Neural progenitor cell (in vitro differentiated cells): ENCODE measurements around the gene TDRD9. TPM values are rescaled to one million over a fixed set of nuclear protein-coding genes. Genes with fewer than 3 reads are reported as not detected.

Source experiments
- DNase-seq: peaks from one replicate; pipeline ENCODE4 v3.0.0-alpha.2; 2016; ENCODE audit warnings: low spot score
- H2AFZ ChIP-seq: fragments of 200-600 bp; sonication (generic); replicated peaks from 2 replicates; pipeline ENCODE4 v1.6.1; 2016; ENCODE audit warnings: antibody characterized with exemption
- H3F3A ChIP-seq: fragments of 200-600 bp; sonication (generic); 2 replicates; pipeline ENCODE4 v1.6.1; 2016; ENCODE audit warnings: antibody characterized with exemption, low read depth
- H3K27ac ChIP-seq: fragments of 200-600 bp; sonication (generic); 2 replicates; pipeline ENCODE4 v1.5.1; 2016; ENCODE audit warnings: mild to moderate bottlenecking
- H3K27me3 ChIP-seq: fragments of 200-600 bp; sonication (generic); 2 replicates; pipeline ENCODE4 v1.6.1; 2016; ENCODE audit warnings: mild to moderate bottlenecking, moderate library complexity
- H3K36me3 ChIP-seq: fragments of 200-600 bp; sonication (generic); 2 replicates; pipeline ENCODE4 v1.5.1; 2016
- H3K4me1 ChIP-seq: fragments of 200-600 bp; sonication (generic); 2 replicates; pipeline ENCODE4 v1.6.1; 2016; ENCODE audit warnings: mixed run types
- H3K4me2 ChIP-seq: fragments of 200-600 bp; sonication (generic); 2 replicates; pipeline ENCODE4 v1.6.1; 2016
- H3K4me3 ChIP-seq: fragments of 200-600 bp; sonication (generic); 2 replicates; pipeline ENCODE4 v1.5.1; 2016
- H3K79me2 ChIP-seq: fragments of 200-600 bp; sonication (generic); 2 replicates; pipeline ENCODE4 v1.6.1; 2016; ENCODE audit warnings: low read depth
- H3K9ac ChIP-seq: fragments of 200-600 bp; sonication (generic); 2 replicates; pipeline ENCODE4 v1.6.1; 2016
- H3K9me3 ChIP-seq: fragments of 200-600 bp; sonication (generic); 2 replicates; pipeline ENCODE4 v1.5.1; 2016; ENCODE audit warnings: low read depth
- H4K20me1 ChIP-seq: fragments of 200-600 bp; sonication (generic); 2 replicates; pipeline ENCODE4 v1.6.1; 2016; ENCODE audit warnings: low read depth
- H3K27ac Mint-ChIP-seq: 3 replicates; pipeline ENCODE4 v1.8.0; 2021; ENCODE audit warnings: mixed read lengths
- H3K27me3 Mint-ChIP-seq: 2 replicates; pipeline ENCODE4 v1.8.0; 2022; ENCODE audit warnings: low read depth, mild to moderate bottlenecking, inconsistent platforms, moderate library complexity, mixed read lengths; ENCODE audit not compliant: insufficient read depth
- H3K36me3 Mint-ChIP-seq: 3 replicates; pipeline ENCODE4 v1.8.0; 2021; ENCODE audit warnings: mixed read lengths
- H3K4me1 Mint-ChIP-seq: 3 replicates; pipeline ENCODE4 v1.8.0; 2021; ENCODE audit warnings: mixed read lengths
- H3K4me3 Mint-ChIP-seq: 3 replicates; pipeline ENCODE4 v1.8.0; 2021; ENCODE audit warnings: mild to moderate bottlenecking, moderate library complexity, mixed read lengths
- H3K9me3 Mint-ChIP-seq: 3 replicates; pipeline ENCODE4 v1.8.0; 2020; ENCODE audit warnings: mixed read lengths
- EZH2 ChIP-seq: fragments of 200-600 bp; sonication (generic); IDR thresholded peaks from 2 replicates; pipeline ENCODE4 v1.6.1; 2017; ENCODE audit warnings: antibody characterized with exemption, mild to moderate bottlenecking, moderate library complexity
- EZH2phosphoT487 ChIP-seq: fragments of 200-600 bp; sonication (generic); IDR thresholded peaks from 2 replicates; pipeline ENCODE4 v1.6.1; 2017; ENCODE audit warnings: antibody characterized with exemption
- total RNA-seq: library from RNA; depleted of rRNA; stranded (reverse); fragments of >200 nt; gene quantifications from 2 replicates; pipeline ENCODE4 v1.2.3, GENCODE V29; 2015; ENCODE audit warnings: low replicate concordance
- TF ChIP-seq, protein P1 (sequence below): fragments of 200-600 bp; sonication (generic); IDR thresholded peaks from 2 replicates; pipeline ENCODE4 v1.5.1; 2017; ENCODE audit warnings: antibody characterized with exemption, mild to moderate bottlenecking

Gene TDRD9
- total RNA-seq, 1 donor from 2014 or later: not detected

DNA sequence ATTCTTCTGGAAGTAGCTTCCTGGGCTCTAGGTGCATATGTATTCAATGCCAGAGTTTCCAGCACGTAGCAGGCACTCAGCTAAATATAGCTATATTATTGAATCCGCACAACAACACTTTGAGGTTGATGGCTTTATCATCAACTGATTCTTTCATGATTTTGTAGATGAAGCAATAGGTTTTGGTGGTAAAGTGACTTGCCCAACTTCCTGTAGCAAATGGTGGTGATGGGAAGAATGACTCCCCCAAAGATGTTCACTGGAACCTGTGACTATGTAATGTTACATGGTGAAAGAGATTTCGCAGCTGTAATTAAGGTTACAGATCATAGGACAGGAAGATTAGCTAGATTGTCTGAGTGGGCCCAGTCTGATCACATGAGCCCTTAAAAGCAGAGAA lies 3.2 kb downstream of the TDRD9 start:
- H3K79me2 ChIP-seq: no peaks in the 10 kb centered on the region
- H3K9ac ChIP-seq: no peak overlapping the region
- H3K27ac ChIP-seq: no peak overlapping the region
- Mint-ChIP-seq H3K4me3 (no peak overlapping the region), H3K4me1 (no peaks in the 10 kb centered on the region), H3K36me3 (no peaks in the 10 kb centered on the region), H3K9me3 (peaks cover 3% of the 10 kb centered on the region), H3K27ac (no peak overlapping the region), H3K27me3 (peaks cover 5% of the 10 kb centered on the region)
- H3K9me3 ChIP-seq: no peaks in the 10 kb centered on the region
- no peak overlapping the region for H3K4me3 ChIP-seq
- no peaks in the 10 kb centered on the region for H3F3A ChIP-seq
- DNase-seq: no peak
- no peak overlapping the region for H3K4me2 ChIP-seq
- no peak overlapping the region for H2AFZ ChIP-seq
- H4K20me1 ChIP-seq: no peaks in the 10 kb centered on the region
- TF ChIP-seq EZH2phosphoT487 (no peak), EZH2 (no peak)
- TF ChIP-seq, protein P1, sequence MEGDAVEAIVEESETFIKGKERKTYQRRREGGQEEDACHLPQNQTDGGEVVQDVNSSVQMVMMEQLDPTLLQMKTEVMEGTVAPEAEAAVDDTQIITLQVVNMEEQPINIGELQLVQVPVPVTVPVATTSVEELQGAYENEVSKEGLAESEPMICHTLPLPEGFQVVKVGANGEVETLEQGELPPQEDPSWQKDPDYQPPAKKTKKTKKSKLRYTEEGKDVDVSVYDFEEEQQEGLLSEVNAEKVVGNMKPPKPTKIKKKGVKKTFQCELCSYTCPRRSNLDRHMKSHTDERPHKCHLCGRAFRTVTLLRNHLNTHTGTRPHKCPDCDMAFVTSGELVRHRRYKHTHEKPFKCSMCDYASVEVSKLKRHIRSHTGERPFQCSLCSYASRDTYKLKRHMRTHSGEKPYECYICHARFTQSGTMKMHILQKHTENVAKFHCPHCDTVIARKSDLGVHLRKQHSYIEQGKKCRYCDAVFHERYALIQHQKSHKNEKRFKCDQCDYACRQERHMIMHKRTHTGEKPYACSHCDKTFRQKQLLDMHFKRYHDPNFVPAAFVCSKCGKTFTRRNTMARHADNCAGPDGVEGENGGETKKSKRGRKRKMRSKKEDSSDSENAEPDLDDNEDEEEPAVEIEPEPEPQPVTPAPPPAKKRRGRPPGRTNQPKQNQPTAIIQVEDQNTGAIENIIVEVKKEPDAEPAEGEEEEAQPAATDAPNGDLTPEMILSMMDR: no peak
- no peaks in the 10 kb centered on the region for H3K36me3 ChIP-seq
- H3K27me3 ChIP-seq: no peaks in the 10 kb centered on the region
- no peaks in the 10 kb centered on the region for H3K4me1 ChIP-seq

DNA sequence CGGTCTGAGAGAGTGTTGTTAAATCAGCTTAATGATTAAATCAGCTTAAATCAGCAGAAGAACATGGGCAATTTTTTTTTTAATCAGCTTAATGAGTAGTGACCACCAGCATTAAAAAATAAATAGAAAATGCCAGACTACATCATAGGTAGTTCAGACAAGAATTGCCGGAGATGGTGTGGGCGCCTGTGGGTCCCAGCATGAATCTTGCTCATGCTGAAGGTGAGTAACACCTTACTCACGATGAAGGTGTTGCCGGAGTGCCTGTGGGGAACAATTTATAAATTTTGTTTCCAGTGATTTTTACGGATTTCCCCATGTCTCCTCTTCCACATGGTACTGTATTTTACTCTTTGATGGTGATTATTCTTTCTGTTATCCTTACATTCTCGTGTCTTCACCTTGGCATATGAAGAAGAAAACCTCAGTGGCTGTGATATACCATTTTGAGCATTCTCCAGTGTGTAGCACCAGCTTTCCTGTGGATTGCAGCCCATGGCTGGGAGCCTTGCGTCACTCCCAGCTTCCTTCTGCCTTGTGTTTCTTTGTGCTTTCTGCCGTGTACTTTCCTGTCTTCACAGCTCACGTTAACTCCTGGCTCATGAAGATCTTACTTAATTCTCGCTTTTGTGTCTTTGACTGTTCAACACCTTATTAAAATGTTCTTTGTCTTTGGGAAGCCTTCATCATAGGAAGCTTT lies 4.7 kb downstream of the TDRD9 start:
- no peak for DNase-seq
- H3K4me3 ChIP-seq: no peak overlapping the region
- H3K27me3 Mint-ChIP-seq: peaks cover 4% of the 10 kb centered on the region

DNA sequence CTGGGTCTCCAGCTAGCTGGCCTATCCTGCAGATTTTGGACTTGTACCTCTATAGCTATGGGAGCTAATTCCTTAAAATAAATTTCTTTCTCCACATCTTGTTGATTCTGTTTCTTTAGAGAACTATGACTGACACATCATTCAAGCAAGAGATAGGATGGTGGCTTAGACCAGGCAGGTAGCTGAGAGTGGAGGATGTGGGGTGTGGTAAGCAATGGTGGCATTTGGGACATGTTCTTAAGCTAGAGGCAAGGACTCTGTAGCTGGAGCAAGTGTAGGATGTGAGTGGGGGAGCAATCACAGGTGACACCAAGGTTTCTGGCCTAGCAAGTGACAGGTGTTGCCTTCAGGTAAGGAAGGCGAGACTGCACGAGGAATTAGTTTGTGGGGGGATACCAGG lies 6.8 kb downstream of the TDRD9 start:
- Histone ChIP-seq H3F3A (no peaks in the 10 kb centered on the region), H4K20me1 (no peaks in the 10 kb centered on the region), H3K9me3 (no peaks in the 10 kb centered on the region), H3K4me3 (no peak overlapping the region), H3K27ac (no peak overlapping the region), H3K9ac (no peak overlapping the region), H3K4me2 (no peak overlapping the region), H3K27me3 (peaks cover 4% of the 10 kb centered on the region), H3K36me3 (no peaks in the 10 kb centered on the region), H3K79me2 (no peaks in the 10 kb centered on the region), H2AFZ (no peak overlapping the region), H3K4me1 (no peaks in the 10 kb centered on the region)
- no peak overlapping the region for H3K4me3 Mint-ChIP-seq
- H3K4me1 Mint-ChIP-seq: no peaks in the 10 kb centered on the region
- no peak for DNase-seq
- H3K36me3 Mint-ChIP-seq: no peaks in the 10 kb centered on the region
- peaks cover 4% of the 10 kb centered on the region for H3K27me3 Mint-ChIP-seq
- H3K9me3 Mint-ChIP-seq: no peaks in the 10 kb centered on the region
- TF ChIP-seq EZH2phosphoT487 (no peak), EZH2 (no peak)
- TF ChIP-seq, protein P1: no peak
- H3K27ac Mint-ChIP-seq: no peak overlapping the region

More for the DNA sequence above, 4.7 kb downstream of the TDRD9 start:
- H3K4me2 ChIP-seq: no peak overlapping the region
- Mint-ChIP-seq H3K27ac (no peak overlapping the region), H3K4me1 (no peaks in the 10 kb centered on the region), H3K36me3 (no peaks in the 10 kb centered on the region), H3K9me3 (peaks cover 3% of the 10 kb centered on the region), H3K4me3 (no peak overlapping the region)
- H3K9me3 ChIP-seq: no peaks in the 10 kb centered on the region
- no peak overlapping the region for H2AFZ ChIP-seq
- no peaks in the 10 kb centered on the region for H3F3A ChIP-seq
- H3K27me3 ChIP-seq: no peaks in the 10 kb centered on the region
- H3K36me3 ChIP-seq: no peaks in the 10 kb centered on the region
- no peak overlapping the region for H3K9ac ChIP-seq
- no peaks in the 10 kb centered on the region for H3K79me2 ChIP-seq
- H3K27ac ChIP-seq: no peak overlapping the region
- no peaks in the 10 kb centered on the region for H3K4me1 ChIP-seq
- TF ChIP-seq EZH2 (no peak), EZH2phosphoT487 (no peak)
- TF ChIP-seq, protein P1: no peak
- H4K20me1 ChIP-seq: no peaks in the 10 kb centered on the region
